Activated T-cell treated with anti-CD3 and anti-CD28 coated beads, Interleukin-2, amount 50 U/mL, for 4 hours (primary cell): ENCODE measurements around the gene CREG2. TPM values are rescaled to one million over a fixed set of nuclear protein-coding genes. Genes with fewer than 3 reads are reported as not detected.

Experiments
- ATAC-seq, 2 donors: fragments of 200-7000 bp; cut with Tn5 transposase; one replicate each; pipeline ENCODE4 v1.10.0; 2021
- DNase-seq: peaks from one replicate; pipeline ENCODE4 v3.0.0-alpha.2; 2020
- H3K27me3 Mint-ChIP-seq: one replicate; pipeline ENCODE4 v1.8.0; 2021; ENCODE audit warnings: low read depth, mixed read lengths
- H3K36me3 Mint-ChIP-seq: one replicate; pipeline ENCODE4 v1.8.0; 2022; ENCODE audit warnings: mixed read lengths; ENCODE audit not compliant: insufficient read depth
- H3K4me1 Mint-ChIP-seq: one replicate; pipeline ENCODE4 v1.8.0; 2021; ENCODE audit warnings: low read depth, mixed read lengths
- H3K4me3 Mint-ChIP-seq: one replicate; pipeline ENCODE4 v1.8.0; 2021; ENCODE audit warnings: mild to moderate bottlenecking, moderate library complexity, mixed read lengths
- H3K9me3 Mint-ChIP-seq: one replicate; pipeline ENCODE4 v1.8.0; 2021; ENCODE audit warnings: mixed read lengths
- total RNA-seq, 3 donors: library from RNA; stranded (reverse); gene quantifications; one replicate each; pipeline ENCODE4 v1.2.1, GENCODE V29; 2021

Gene CREG2
- total RNA-seq, 3 donors from 2014 or later = not detected

- H3K4me3 Mint-ChIP-seq = no peak overlapping the region
- no peaks in the 10 kb centered on the region for H3K4me1 Mint-ChIP-seq
- no peaks in the 10 kb centered on the region for H3K36me3 Mint-ChIP-seq
- peaks cover 4% of the 10 kb centered on the region for H3K9me3 Mint-ChIP-seq
- ATAC-seq = no peak
- H3K27me3 Mint-ChIP-seq = no peaks in the 10 kb centered on the region
- DNase-seq = no peak
Measured at GRCh38 chr2:101418460-101419095, 31.3 kb upstream of the CREG2 start.

GRCh38 chr2:101416609-101417008, 29.3 kb upstream of the CREG2 start:
- Mint-ChIP-seq H3K27me3 (peaks cover under 1% of the 10 kb centered on the region), H3K4me3 (no peak overlapping the region), H3K4me1 (no peaks in the 10 kb centered on the region), H3K9me3 (peaks cover 4% of the 10 kb centered on the region), H3K36me3 (no peaks in the 10 kb centered on the region)
- ATAC-seq (no peak), DNase-seq (no peak)

- DNase-seq (no peak), ATAC-seq (no peak)
- H3K4me3 Mint-ChIP-seq = no peak overlapping the region
- no peaks in the 10 kb centered on the region for H3K36me3 Mint-ChIP-seq
- H3K4me1 Mint-ChIP-seq = no peaks in the 10 kb centered on the region
- H3K27me3 Mint-ChIP-seq = peaks cover 2% of the 10 kb centered on the region
- H3K9me3 Mint-ChIP-seq = peaks cover 4% of the 10 kb centered on the region
Measured at GRCh38 chr2:101415884-101416283, 28.6 kb upstream of the CREG2 start.

GRCh38 chr2:101415220-101415619, 27.9 kb upstream of the CREG2 start:
- no peaks in the 10 kb centered on the region for H3K4me1 Mint-ChIP-seq
- DNase-seq = no peak
- H3K27me3 Mint-ChIP-seq = peaks cover 2% of the 10 kb centered on the region
- peaks cover 4% of the 10 kb centered on the region for H3K9me3 Mint-ChIP-seq
- H3K36me3 Mint-ChIP-seq = no peaks in the 10 kb centered on the region
- no peak for ATAC-seq
- no peak overlapping the region for H3K4me3 Mint-ChIP-seq

GRCh38 chr2:101412092-101412694, 24.9 kb upstream of the CREG2 start:
- ATAC-seq (no peak), DNase-seq (no peak)
- Mint-ChIP-seq H3K27me3 (peaks cover 2% of the 10 kb centered on the region), H3K9me3 (peaks cover 4% of the 10 kb centered on the region), H3K4me3 (no peak overlapping the region), H3K36me3 (no peaks in the 10 kb centered on the region), H3K4me1 (no peaks in the 10 kb centered on the region)

GRCh38 chr2:101410746-101411145, 23.4 kb upstream of the CREG2 start:
- DNase-seq (no peak), ATAC-seq (no peak)
- peaks cover 4% of the 10 kb centered on the region for H3K9me3 Mint-ChIP-seq
- no peaks in the 10 kb centered on the region for H3K4me1 Mint-ChIP-seq
- peaks cover 2% of the 10 kb centered on the region for H3K27me3 Mint-ChIP-seq
- no peaks in the 10 kb centered on the region for H3K36me3 Mint-ChIP-seq
- no peak overlapping the region for H3K4me3 Mint-ChIP-seq

- ATAC-seq (no peak), DNase-seq (no peak)
- no peaks in the 10 kb centered on the region for H3K36me3 Mint-ChIP-seq
- H3K9me3 Mint-ChIP-seq = peaks cover 4% of the 10 kb centered on the region
- H3K4me3 Mint-ChIP-seq = no peak overlapping the region
- H3K27me3 Mint-ChIP-seq = peaks cover 2% of the 10 kb centered on the region
- H3K4me1 Mint-ChIP-seq = no peaks in the 10 kb centered on the region
Measured at GRCh38 chr2:101410114-101410513, 22.8 kb upstream of the CREG2 start.

GRCh38 chr2:101409699-101410098, 22.4 kb upstream of the CREG2 start:
- no peak overlapping the region for H3K4me3 Mint-ChIP-seq
- no peaks in the 10 kb centered on the region for H3K4me1 Mint-ChIP-seq
- H3K36me3 Mint-ChIP-seq = no peaks in the 10 kb centered on the region
- ATAC-seq (no peak), DNase-seq (no peak)
- H3K9me3 Mint-ChIP-seq = peaks cover under 1% of the 10 kb centered on the region
- peaks cover 2% of the 10 kb centered on the region for H3K27me3 Mint-ChIP-seq

- no peak for DNase-seq
- Mint-ChIP-seq H3K4me3 (no peak overlapping the region), H3K9me3 (no peaks in the 10 kb centered on the region), H3K27me3 (peaks cover 2% of the 10 kb centered on the region), H3K36me3 (no peaks in the 10 kb centered on the region), H3K4me1 (no peaks in the 10 kb centered on the region)
- ATAC-seq = no peak
Measured at GRCh38 chr2:101408925-101409324, 21.6 kb upstream of the CREG2 start.

- Mint-ChIP-seq H3K9me3 (no peaks in the 10 kb centered on the region), H3K27me3 (no peaks in the 10 kb centered on the region), H3K4me1 (no peaks in the 10 kb centered on the region), H3K4me3 (no peak overlapping the region), H3K36me3 (no peaks in the 10 kb centered on the region)
- ATAC-seq (no peak), DNase-seq (no peak)
Measured at GRCh38 chr2:101405351-101405899, 18.1 kb upstream of the CREG2 start.

- no peak for DNase-seq
- ATAC-seq = no peak
- no peak overlapping the region for H3K4me3 Mint-ChIP-seq
- no peaks in the 10 kb centered on the region for H3K4me1 Mint-ChIP-seq
- peaks cover 3% of the 10 kb centered on the region for H3K27me3 Mint-ChIP-seq
- H3K9me3 Mint-ChIP-seq = no peaks in the 10 kb centered on the region
- no peaks in the 10 kb centered on the region for H3K36me3 Mint-ChIP-seq
Measured at GRCh38 chr2:101403745-101404144, 16.4 kb upstream of the CREG2 start.

- Mint-ChIP-seq H3K4me1 (no peaks in the 10 kb centered on the region), H3K27me3 (peaks cover 9% of the 10 kb centered on the region), H3K4me3 (no peak overlapping the region), H3K36me3 (no peaks in the 10 kb centered on the region), H3K9me3 (no peaks in the 10 kb centered on the region)
- DNase-seq (no peak), ATAC-seq (no peak)
Measured at GRCh38 chr2:101402630-101403029, 15.3 kb upstream of the CREG2 start.

GRCh38 chr2:101401906-101402305, 14.6 kb upstream of the CREG2 start:
- H3K9me3 Mint-ChIP-seq = no peaks in the 10 kb centered on the region
- no peaks in the 10 kb centered on the region for H3K4me1 Mint-ChIP-seq
- no peak for DNase-seq
- H3K4me3 Mint-ChIP-seq = no peak overlapping the region
- peaks cover 11% of the 10 kb centered on the region for H3K27me3 Mint-ChIP-seq
- H3K36me3 Mint-ChIP-seq = no peaks in the 10 kb centered on the region
- no peak for ATAC-seq

GRCh38 chr2:101401326-101401665, 14.0 kb upstream of the CREG2 start:
- peaks cover 11% of the 10 kb centered on the region for H3K27me3 Mint-ChIP-seq

More at GRCh38 chr2:101401326-101401665, 14.0 kb upstream of the CREG2 start:
- Mint-ChIP-seq H3K4me1 (no peaks in the 10 kb centered on the region), H3K4me3 (no peak overlapping the region), H3K36me3 (no peaks in the 10 kb centered on the region), H3K9me3 (no peaks in the 10 kb centered on the region)
- DNase-seq = no peak
- no peak for ATAC-seq
